CD8-positive, alpha-beta memory T cell (primary cell): ENCODE measurements around the gene ATXN10. TPM values are rescaled to one million over a fixed set of nuclear protein-coding genes. Genes with fewer than 3 reads are reported as not detected.

ENCODE experiments used
- CTCF ChIA-PET: fragments of 350-600 bp; sonication (Branson Sonifier 250); formaldehyde crosslinking; loops from one replicate; lab custom pipeline; 2021; ENCODE audit warnings: antibody characterized with exemption; lab: Charles Lee
- POLR2A ChIA-PET: fragments of 350-600 bp; sonication (Branson Sonifier 250); formaldehyde crosslinking; loops from one replicate; lab custom pipeline; 2021; ENCODE audit warnings: antibody characterized with exemption; lab: Charles Lee
- DNase-seq, 5 donors: peaks; one replicate each; pipeline versions ENCODE4 v3.0.0 to v3.0.0-alpha.2; 2020 to 2022; ENCODE audit warnings: mixed read lengths in 1 of 5
- H3K27ac ChIP-seq: one replicate; pipeline ENCODE4 v1.7.0; 2013; ENCODE audit warnings: low read depth, mild to moderate bottlenecking, low read length, moderate library complexity
- H3K27me3 ChIP-seq: 2 replicates; pipeline ENCODE4 v1.7.0; 2013; ENCODE audit warnings: low read length, mild to moderate bottlenecking; ENCODE audit not compliant: insufficient read depth, poor library complexity, severe bottlenecking
- H3K36me3 ChIP-seq: 2 replicates; pipeline ENCODE4 v1.7.0; 2013; ENCODE audit warnings: mild to moderate bottlenecking, low read length, moderate library complexity; ENCODE audit not compliant: insufficient read depth
- H3K4me1 ChIP-seq: 2 replicates; pipeline ENCODE4 v1.7.0; 2013; ENCODE audit warnings: mild to moderate bottlenecking, low read length, moderate library complexity; ENCODE audit not compliant: insufficient read depth
- H3K4me3 ChIP-seq: 2 replicates; pipeline ENCODE4 v1.7.0; 2013; ENCODE audit warnings: mild to moderate bottlenecking, low read length
- H3K9me3 ChIP-seq: 2 replicates; pipeline ENCODE4 v1.7.0; 2013; ENCODE audit warnings: mild to moderate bottlenecking, low read length
- H3K27ac Mint-ChIP-seq, 8 donors: one replicate each; pipeline ENCODE4 v1.8.0; 2020 to 2021; ENCODE audit warnings: mixed read lengths in 8 of 8, mild to moderate bottlenecking in 6 of 8, inconsistent platforms in 3 of 8, moderate library complexity in 3 of 8
- H3K27me3 Mint-ChIP-seq, 2 donors: one replicate each; pipeline ENCODE4 v1.8.0; 2020 to 2021; ENCODE audit warnings: mixed read lengths in 2 of 2, mild to moderate bottlenecking in 1 of 2, moderate library complexity in 1 of 2
- H3K36me3 Mint-ChIP-seq, 3 donors: one replicate each; pipeline ENCODE4 v1.8.0; 2020 to 2021; ENCODE audit warnings: mixed read lengths in 3 of 3, inconsistent platforms in 1 of 3, mild to moderate bottlenecking in 1 of 3
- H3K4me1 Mint-ChIP-seq, 3 donors: one replicate each; pipeline ENCODE4 v1.8.0; 2020 to 2021; ENCODE audit warnings: mixed read lengths in 3 of 3, inconsistent platforms in 1 of 3, mild to moderate bottlenecking in 1 of 3
- H3K4me3 Mint-ChIP-seq, 7 donors: one replicate each; pipeline ENCODE4 v1.8.0; 2020 to 2021; ENCODE audit warnings: mixed read lengths in 7 of 7, mild to moderate bottlenecking in 6 of 7, moderate library complexity in 4 of 7, inconsistent platforms in 2 of 7
- H3K9me3 Mint-ChIP-seq, 5 donors: one replicate each; pipeline ENCODE4 v1.8.0; 2020 to 2022; ENCODE audit warnings: mixed read lengths in 5 of 5, mild to moderate bottlenecking in 3 of 5, moderate library complexity in 2 of 5, inconsistent platforms in 1 of 5
- polyA plus RNA-seq: library from polyadenylated mRNA; unstranded; fragments of 300-500 nt; fragmentation: Illumina TruSeq; gene quantifications from one replicate; pipeline ENCODE4 v1.2.3, GENCODE V29; 2021
- total RNA-seq, 2 experiments: library from RNA; stranded (reverse); gene quantifications; one replicate each; pipeline ENCODE4 v1.2.3, GENCODE V29; 2021

Gene ATXN10
- total and polyA plus RNA-seq, 3 experiments from 2014 or later, result 95.7 to 123 (median 122) TPM

DNA sequence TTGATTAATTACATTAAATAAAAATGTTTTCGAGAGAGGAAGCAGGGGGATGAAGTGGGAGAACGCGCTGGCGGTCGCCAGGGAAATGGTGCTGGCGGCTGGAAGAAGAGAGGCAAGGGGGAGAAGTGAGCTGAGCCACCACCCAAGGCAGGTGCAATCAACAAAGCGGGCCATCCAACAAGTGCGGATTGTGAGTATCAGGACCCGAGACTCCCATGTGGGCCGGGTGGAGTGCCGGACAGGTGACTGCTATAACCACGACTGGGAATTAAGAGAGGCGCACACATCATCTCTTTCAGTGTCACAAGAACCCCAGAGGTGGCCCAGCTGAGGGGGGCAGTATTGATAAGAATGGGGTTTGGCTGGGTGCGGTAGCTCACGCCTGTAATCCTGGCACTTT is 41.2 kb upstream of the ATXN10 start:
- H3K4me1 Mint-ChIP-seq, result no peaks in the 10 kb centered on the region
- Histone ChIP-seq H3K36me3 (no peaks in the 10 kb centered on the region), H3K27ac (no peak overlapping the region), H3K4me1 (no peaks in the 10 kb centered on the region), H3K27me3 (no peaks in the 10 kb centered on the region), H3K4me3 (no peak overlapping the region), H3K9me3 (no peaks in the 10 kb centered on the region)
- no peak overlapping the region for H3K4me3 Mint-ChIP-seq
- ChIA-PET POLR2A (no interaction called here), CTCF (interaction anchor here (1.0 kb wide), 1 partner anchor 14 kb away, joined by 3 read pairs; no protein-coding TSS in a partner anchor)
- H3K27me3 Mint-ChIP-seq, result peaks cover 21 to 65% of the 10 kb centered on the region in 2 donors
- no peaks in the 10 kb centered on the region for H3K36me3 Mint-ChIP-seq
- no peaks in the 10 kb centered on the region for H3K9me3 Mint-ChIP-seq
- no peak for DNase-seq
- no peak overlapping the region for H3K27ac Mint-ChIP-seq

- H3K27ac ChIP-seq, result no peak overlapping the region
- Mint-ChIP-seq H3K27me3 (peaks cover 21 to 62% of the 10 kb centered on the region in 2 donors), H3K9me3 (no peaks in the 10 kb centered on the region), H3K36me3 (no peaks in the 10 kb centered on the region), H3K4me3 (no peak overlapping the region), H3K4me1 (no peaks in the 10 kb centered on the region), H3K27ac (peak overlapping the region in 1 of 8 donors; percentile 64)
- no peaks in the 10 kb centered on the region for H3K4me1 ChIP-seq
- ChIA-PET POLR2A (no interaction called here), CTCF (no interaction called here)
- no peak for DNase-seq
- H3K36me3 ChIP-seq, result no peaks in the 10 kb centered on the region
- no peak overlapping the region for H3K4me3 ChIP-seq
- no peaks in the 10 kb centered on the region for H3K27me3 ChIP-seq
- H3K9me3 ChIP-seq, result no peaks in the 10 kb centered on the region
Measured at GRCh38 chr22:45631140-45631840, 40.3 kb upstream of the ATXN10 start.

DNA sequence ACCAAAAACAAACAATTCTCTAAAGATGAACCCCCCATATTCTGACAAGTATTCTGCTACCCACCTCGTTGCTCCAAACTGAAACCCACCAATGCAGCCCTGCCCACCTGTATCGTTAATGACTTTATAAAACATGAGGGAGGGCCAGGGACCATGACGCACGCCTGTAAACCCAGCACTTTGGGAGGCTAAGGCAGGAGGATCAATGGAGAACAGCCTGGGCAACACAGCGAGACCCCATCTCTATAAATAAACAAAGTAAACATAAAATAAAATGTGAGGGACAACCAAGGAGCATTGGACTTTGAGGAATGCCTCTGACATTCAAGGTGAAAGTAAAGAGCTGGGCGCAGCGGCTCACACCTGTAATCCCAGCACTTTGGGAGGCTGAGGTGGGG is 39.8 kb upstream of the ATXN10 start:
- Histone ChIP-seq H3K27me3 (peaks cover 2% of the 10 kb centered on the region), H3K4me1 (no peaks in the 10 kb centered on the region), H3K27ac (no peak overlapping the region), H3K4me3 (no peak overlapping the region), H3K9me3 (no peaks in the 10 kb centered on the region), H3K36me3 (no peaks in the 10 kb centered on the region)
- peaks cover 25 to 62% of the 10 kb centered on the region in 2 donors for H3K27me3 Mint-ChIP-seq
- no peaks in the 10 kb centered on the region for H3K4me1 Mint-ChIP-seq
- no peaks in the 10 kb centered on the region for H3K36me3 Mint-ChIP-seq
- H3K27ac Mint-ChIP-seq, result no peak overlapping the region
- H3K4me3 Mint-ChIP-seq, result no peak overlapping the region
- CTCF ChIA-PET, result no interaction called here
- POLR2A ChIA-PET, result no interaction called here
- no peak for DNase-seq
- no peaks in the 10 kb centered on the region for H3K9me3 Mint-ChIP-seq

GRCh38 chr22:45632791-45633515 is 38.7 kb upstream of the ATXN10 start:
- H3K27me3 Mint-ChIP-seq, result peaks cover 27 to 66% of the 10 kb centered on the region in 2 donors
- peak overlapping the region in 1 of 8 donors; percentile 59 for H3K27ac Mint-ChIP-seq
- POLR2A ChIA-PET, result no interaction called here

DNA sequence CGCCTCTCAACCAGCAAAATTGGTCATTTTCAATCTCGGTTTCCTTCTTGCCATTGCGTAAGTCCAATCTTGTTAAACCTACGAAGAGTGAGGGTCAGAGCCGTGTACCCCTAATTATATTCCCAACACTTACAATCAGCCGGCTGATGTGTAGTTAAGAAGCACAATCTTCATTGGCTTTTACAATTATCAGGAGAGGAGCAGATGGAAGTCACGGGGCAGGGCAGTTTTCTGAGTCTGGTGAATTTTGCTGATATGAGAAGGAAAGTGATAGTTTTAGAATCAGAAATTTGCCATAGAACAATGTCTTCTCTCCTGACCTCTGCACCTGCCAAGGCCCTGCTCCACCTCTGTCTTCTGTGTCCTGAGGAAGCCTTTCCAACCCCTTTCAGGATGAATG is 35.0 kb upstream of the ATXN10 start:
- H3K9me3 Mint-ChIP-seq, result no peaks in the 10 kb centered on the region
- ChIA-PET CTCF (no interaction called here), POLR2A (no interaction called here)
- Histone ChIP-seq H3K4me3 (no peak overlapping the region), H3K27me3 (peaks cover 5% of the 10 kb centered on the region), H3K36me3 (no peaks in the 10 kb centered on the region), H3K4me1 (no peaks in the 10 kb centered on the region), H3K27ac (no peak overlapping the region), H3K9me3 (no peaks in the 10 kb centered on the region)
- H3K27me3 Mint-ChIP-seq, result peaks cover 31 to 67% of the 10 kb centered on the region in 2 donors
- DNase-seq, result no peak
- no peak overlapping the region for H3K4me3 Mint-ChIP-seq
- H3K4me1 Mint-ChIP-seq, result peaks cover 7 to 14% (median 13%) of the 10 kb centered on the region in 3 donors
- H3K36me3 Mint-ChIP-seq, result no peaks in the 10 kb centered on the region
- no peak overlapping the region for H3K27ac Mint-ChIP-seq

More at GRCh38 chr22:45632791-45633515, 38.7 kb upstream of the ATXN10 start:
- H3K9me3 Mint-ChIP-seq, result no peaks in the 10 kb centered on the region
- H3K4me1 ChIP-seq, result no peaks in the 10 kb centered on the region
- no peaks in the 10 kb centered on the region for H3K36me3 Mint-ChIP-seq
- no peaks in the 10 kb centered on the region for H3K36me3 ChIP-seq
- H3K27ac ChIP-seq, result no peak overlapping the region
- H3K4me1 Mint-ChIP-seq, result no peaks in the 10 kb centered on the region
- peaks cover 5% of the 10 kb centered on the region for H3K27me3 ChIP-seq
- DNase-seq, result no peak
- no peak overlapping the region for H3K4me3 ChIP-seq
- no peak overlapping the region for H3K4me3 Mint-ChIP-seq
- no peaks in the 10 kb centered on the region for H3K9me3 ChIP-seq
- CTCF ChIA-PET, result no interaction called here

GRCh38 chr22:45638197-45638596 is 33.4 kb upstream of the ATXN10 start:
- Mint-ChIP-seq H3K4me3 (no peak overlapping the region), H3K27me3 (peaks cover 28 to 69% of the 10 kb centered on the region in 2 donors), H3K4me1 (peaks cover 7 to 14% (median 13%) of the 10 kb centered on the region in 3 donors), H3K9me3 (no peaks in the 10 kb centered on the region), H3K27ac (no peak overlapping the region), H3K36me3 (no peaks in the 10 kb centered on the region)
- no peak overlapping the region for H3K4me3 ChIP-seq
- POLR2A ChIA-PET, result no interaction called here
- H3K4me1 ChIP-seq, result no peaks in the 10 kb centered on the region
- no peak overlapping the region for H3K27ac ChIP-seq
- no peaks in the 10 kb centered on the region for H3K9me3 ChIP-seq
- no peaks in the 10 kb centered on the region for H3K36me3 ChIP-seq
- H3K27me3 ChIP-seq, result peaks cover 8% of the 10 kb centered on the region
- CTCF ChIA-PET, result no interaction called here
- no peak for DNase-seq

DNA sequence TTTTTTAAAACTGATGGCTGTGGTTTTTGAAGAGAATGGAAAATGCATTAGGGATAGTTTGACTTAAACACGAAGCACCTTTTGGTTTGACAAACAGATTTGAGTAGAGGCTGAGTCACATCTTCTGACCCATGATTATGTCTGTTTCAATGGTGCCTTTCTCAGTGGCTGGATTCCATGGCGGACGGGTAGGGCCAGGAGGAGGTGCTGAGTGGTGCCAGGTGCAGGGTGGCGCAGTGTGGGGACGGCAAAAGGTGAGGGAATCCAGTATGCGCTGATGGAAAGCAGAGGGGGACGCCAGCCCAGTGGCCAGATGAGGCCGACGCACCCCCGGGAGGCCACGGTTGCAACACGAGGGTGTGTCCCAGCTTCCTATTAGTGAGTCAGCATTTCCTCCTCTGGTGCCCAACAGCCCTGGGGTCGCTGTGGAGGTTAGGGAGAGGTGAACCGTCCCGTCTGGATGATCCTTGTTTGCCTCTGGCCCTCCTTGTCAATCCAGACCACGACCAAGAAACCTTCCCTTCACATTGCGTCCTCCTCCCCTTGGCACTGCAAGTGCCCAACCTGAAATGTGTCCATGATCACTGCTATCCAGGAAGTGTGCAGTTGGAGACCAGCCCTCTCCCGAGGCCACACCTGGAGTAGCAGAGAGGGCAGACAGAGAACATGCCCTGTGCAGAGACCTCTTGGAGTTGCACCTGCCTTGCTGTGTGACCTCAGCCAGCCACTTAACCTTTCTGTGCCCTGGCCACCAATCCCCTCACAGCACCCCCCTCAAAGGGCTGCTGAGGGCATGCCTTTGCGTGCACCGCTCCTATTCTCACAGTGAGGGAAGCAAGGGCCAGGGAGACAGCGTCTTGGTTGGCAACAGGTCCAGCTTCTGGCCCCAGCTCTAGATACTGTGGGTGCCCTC is 32.5 kb upstream of the ATXN10 start:
- ChIA-PET CTCF (no interaction called here), POLR2A (no interaction called here)
- Histone ChIP-seq H3K36me3 (no peaks in the 10 kb centered on the region), H3K27ac (no peak overlapping the region), H3K9me3 (no peaks in the 10 kb centered on the region), H3K4me3 (no peak overlapping the region), H3K4me1 (no peaks in the 10 kb centered on the region), H3K27me3 (peaks cover 8% of the 10 kb centered on the region)
- Mint-ChIP-seq H3K9me3 (no peaks in the 10 kb centered on the region), H3K27ac (peak overlapping the region in 1 of 8 donors; percentile 38), H3K27me3 (peaks cover 25 to 62% of the 10 kb centered on the region in 2 donors), H3K36me3 (no peaks in the 10 kb centered on the region), H3K4me3 (peak overlapping the region in 2 of 7 donors; percentile 47 to 51), H3K4me1 (peaks cover 7 to 14% (median 13%) of the 10 kb centered on the region in 3 donors)
- DNase-seq, result no peak
